Gastrocnemius medialis (tissue), 4 donors: ENCODE data around the gene COP1. TPM values are rescaled to one million over a fixed set of nuclear protein-coding genes. Genes with fewer than 3 reads are reported as not detected.

Experiments used
- ATAC-seq, 2 donors: fragments of 150-250 bp; one replicate each; pipeline ENCODE4 v1.9.1; 2016
- DNase-seq, 2 donors: peaks; one replicate each; pipeline ENCODE4 v3.0.0-alpha.2; 2019
- H3K27ac ChIP-seq, 4 donors: fragments of 200-600 bp; sonication (generic); 1 replicate in 1 of 4; 2 replicates in 3 of 4; pipeline ENCODE4 v1.5.1; 2016 to 2018; ENCODE audit warnings: mild to moderate bottlenecking in 2 of 4, moderate library complexity in 1 of 4
- H3K27me3 ChIP-seq, 3 donors: fragments of 200-600 bp; sonication (generic) in 2 of 3; 1 replicate in 1 of 3; 2 replicates in 2 of 3; pipeline versions ENCODE4 v1.5.1 to v1.6.0; 2016 to 2019; ENCODE audit warnings: mild to moderate bottlenecking in 1 of 3, moderate library complexity in 1 of 3
- H3K36me3 ChIP-seq, 2 donors: fragments of 200-600 bp; sonication (generic) in 1 of 2; one replicate each; pipeline ENCODE4 v1.5.1; 2017 to 2018
- H3K4me1 ChIP-seq, 2 donors: fragments of 200-600 bp; sonication (generic) in 1 of 2; one replicate each; pipeline ENCODE4 v1.5.1; 2016 to 2017; ENCODE audit warnings: mild to moderate bottlenecking in 2 of 2
- H3K4me3 ChIP-seq, 4 donors: fragments of 200-600 bp; sonication (generic) in 3 of 4; 1 replicate in 1 of 4; 2 replicates in 3 of 4; pipeline ENCODE4 v1.5.1; 2016 to 2019; ENCODE audit warnings: mild to moderate bottlenecking in 2 of 4
- H3K9me3 ChIP-seq, 3 donors: fragments of 200-600 bp; sonication (generic) in 2 of 3; 1 replicate in 1 of 3; 2 replicates in 2 of 3; pipeline ENCODE4 v1.5.1; 2016 to 2019
- POLR2A ChIP-seq, 2 donors: fragments of 450-650 bp; IDR thresholded peaks; one replicate each; pipeline ENCODE4 v1.6.1; 2017; ENCODE audit warnings: antibody characterized with exemption in 2 of 2, mild to moderate bottlenecking in 2 of 2, moderate library complexity in 2 of 2
- in situ Hi-C, 4 donors: fragments of 200-750 bp; cut with MboI; loops; one replicate each; pipeline versions ENCODE4 v1.15.0 to v1.8.0; 2017; ENCODE audit warnings: low sequenced_read_pairs in 4 of 4
- intact Hi-C: fragments of 100-400 bp; cut with DNase I; formaldehyde crosslinking; loops from one replicate; pipeline ENCODE4 v1.15.1; 2023; ENCODE audit warnings: low total_unique reads
- total RNA-seq, 4 donors: library from RNA; depleted of rRNA; stranded (reverse); fragments of >200 nt; gene quantifications; one replicate each; pipeline versions ENCODE4 v1.1.0 to v1.2.3, GENCODE V29; 2016
- TF ChIP-seq, protein P1 (sequence below), 5 experiments: fragments of 450-650 bp in 3 of 5; fragments of 200-600 bp in 2 of 5; sonication (generic) in 2 of 5; IDR thresholded peaks in 4 of 5; conservative IDR thresholded peaks in 1 of 5; 1 replicate in 4 of 5; 2 replicates in 1 of 5; pipeline ENCODE4 v1.5.1; 2016 to 2019; ENCODE audit warnings: antibody characterized with exemption in 5 of 5, mild to moderate bottlenecking in 3 of 5, moderate library complexity in 3 of 5

COP1 gene
- total RNA-seq, 4 donors from 2014 or later: 19.6 to 29.7 (median 25.3) TPM

DNA sequence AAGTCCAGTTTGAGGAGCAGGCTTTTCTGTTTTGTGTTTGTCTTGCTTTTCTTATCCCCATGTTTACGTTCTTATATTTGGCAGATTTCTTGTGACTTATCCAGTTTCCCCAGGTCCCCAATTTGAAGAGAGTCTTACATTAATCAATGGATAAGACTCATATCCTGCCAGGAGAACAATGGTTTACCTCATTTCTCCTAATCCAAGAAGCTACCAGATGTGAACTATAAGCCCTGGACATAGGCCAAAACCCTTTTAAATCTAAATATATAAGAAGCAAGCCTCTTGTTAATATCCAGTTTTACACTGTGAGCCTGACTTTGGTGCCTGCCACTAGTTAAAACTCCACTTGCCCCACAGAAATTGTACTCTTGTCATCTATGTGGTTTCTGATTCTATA lies 15.1 kb upstream of the COP1 start:
- no peak overlapping the region for H3K27ac ChIP-seq
- H3K9me3 ChIP-seq: no peaks in the 10 kb centered on the region
- intact Hi-C loops: no loop called here
- H3K4me1 ChIP-seq: no peaks in the 10 kb centered on the region
- no peaks in the 10 kb centered on the region for H3K36me3 ChIP-seq
- no peaks in the 10 kb centered on the region for H3K27me3 ChIP-seq
- in situ Hi-C loops: no loop called here
- DNase-seq: no peak
- TF ChIP-seq POLR2A (IDR thresholded peaks at IDR 0.05): no peak
- TF ChIP-seq, protein P1, sequence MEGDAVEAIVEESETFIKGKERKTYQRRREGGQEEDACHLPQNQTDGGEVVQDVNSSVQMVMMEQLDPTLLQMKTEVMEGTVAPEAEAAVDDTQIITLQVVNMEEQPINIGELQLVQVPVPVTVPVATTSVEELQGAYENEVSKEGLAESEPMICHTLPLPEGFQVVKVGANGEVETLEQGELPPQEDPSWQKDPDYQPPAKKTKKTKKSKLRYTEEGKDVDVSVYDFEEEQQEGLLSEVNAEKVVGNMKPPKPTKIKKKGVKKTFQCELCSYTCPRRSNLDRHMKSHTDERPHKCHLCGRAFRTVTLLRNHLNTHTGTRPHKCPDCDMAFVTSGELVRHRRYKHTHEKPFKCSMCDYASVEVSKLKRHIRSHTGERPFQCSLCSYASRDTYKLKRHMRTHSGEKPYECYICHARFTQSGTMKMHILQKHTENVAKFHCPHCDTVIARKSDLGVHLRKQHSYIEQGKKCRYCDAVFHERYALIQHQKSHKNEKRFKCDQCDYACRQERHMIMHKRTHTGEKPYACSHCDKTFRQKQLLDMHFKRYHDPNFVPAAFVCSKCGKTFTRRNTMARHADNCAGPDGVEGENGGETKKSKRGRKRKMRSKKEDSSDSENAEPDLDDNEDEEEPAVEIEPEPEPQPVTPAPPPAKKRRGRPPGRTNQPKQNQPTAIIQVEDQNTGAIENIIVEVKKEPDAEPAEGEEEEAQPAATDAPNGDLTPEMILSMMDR (IDR thresholded peaks at IDR 0.05 in 4 of 5, conservative IDR thresholded peaks at IDR 0.05 in 1 of 5): no peak
- no peak overlapping the region for H3K4me3 ChIP-seq
- ATAC-seq: no peak

DNA sequence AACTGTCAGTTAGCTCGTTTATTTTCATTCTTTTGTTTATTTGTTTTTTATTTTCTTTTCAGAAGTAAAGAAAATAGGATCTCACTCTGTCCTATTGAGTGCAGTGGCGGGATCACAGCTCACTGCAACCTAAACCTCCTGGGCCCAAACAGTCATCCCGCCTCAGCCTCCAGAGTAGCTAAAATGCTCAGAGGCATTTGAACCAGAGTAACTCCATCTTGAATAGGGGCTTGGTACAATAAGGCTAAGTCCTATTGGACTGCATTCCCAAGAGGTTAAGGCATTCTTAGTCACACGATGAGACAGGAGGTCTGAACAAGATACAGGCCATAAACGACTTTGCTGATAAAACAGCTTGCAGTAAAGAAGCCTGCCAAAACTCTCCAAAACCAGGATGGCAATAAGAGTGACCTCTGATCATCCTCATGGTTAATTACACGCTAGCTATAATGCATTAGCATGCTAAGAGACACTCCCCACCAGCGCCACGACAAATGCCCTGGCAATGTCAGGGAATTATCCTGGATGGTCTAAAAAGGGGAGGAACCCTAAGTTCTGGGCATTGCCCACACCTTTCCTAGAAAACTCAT lies 13.1 kb upstream of the COP1 start:
- no peaks in the 10 kb centered on the region for H3K9me3 ChIP-seq
- H3K27ac ChIP-seq: no peak overlapping the region
- DNase-seq (no peak), ATAC-seq (no peak)
- H3K4me1 ChIP-seq: no peaks in the 10 kb centered on the region
- no peak for TF ChIP-seq POLR2A (IDR thresholded peaks at IDR 0.05)
- TF ChIP-seq, protein P1 (IDR thresholded peaks at IDR 0.05 in 4 of 5, conservative IDR thresholded peaks at IDR 0.05 in 1 of 5): no peak
- H3K4me3 ChIP-seq: no peak overlapping the region
- H3K27me3 ChIP-seq: no peaks in the 10 kb centered on the region
- H3K36me3 ChIP-seq: no peaks in the 10 kb centered on the region
- intact Hi-C loops (no loop called here), in situ Hi-C loops (no loop called here)

DNA sequence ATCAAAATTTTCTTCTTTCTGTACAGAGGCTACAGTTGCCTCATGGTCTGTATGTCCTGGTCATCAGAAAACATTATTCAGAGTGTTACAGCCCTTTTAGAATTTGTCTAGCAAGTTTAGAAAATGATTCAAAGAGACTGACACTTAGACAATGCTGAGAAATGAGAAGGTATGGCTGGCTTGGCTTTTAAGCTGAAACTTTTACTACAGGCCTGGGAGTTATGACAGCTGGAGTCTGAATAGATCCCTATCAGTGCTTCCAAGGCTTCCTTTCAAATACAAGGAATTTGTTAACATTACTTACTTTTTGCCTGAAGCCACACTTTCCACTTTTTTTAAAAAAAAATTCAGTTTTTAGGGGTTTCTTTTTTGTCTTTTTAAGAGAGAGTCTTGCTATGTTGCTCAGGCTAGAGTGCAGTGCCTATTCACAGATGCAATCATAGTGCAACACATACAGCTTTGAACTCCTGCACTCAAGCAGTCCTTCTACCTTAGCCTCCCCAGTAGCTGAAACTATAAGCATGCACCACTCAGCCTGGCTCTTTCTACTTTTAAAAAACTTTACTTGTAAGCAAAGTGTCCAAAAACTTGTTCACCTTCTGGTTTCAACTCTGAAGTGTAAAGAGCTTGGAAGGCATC lies 10.5 kb upstream of the COP1 start:
- TF ChIP-seq POLR2A (IDR thresholded peaks at IDR 0.05): no peak
- TF ChIP-seq, protein P1 (IDR thresholded peaks at IDR 0.05 in 4 of 5, conservative IDR thresholded peaks at IDR 0.05 in 1 of 5): no peak
- Histone ChIP-seq H3K27ac (no peak overlapping the region), H3K27me3 (no peaks in the 10 kb centered on the region), H3K4me3 (no peak overlapping the region), H3K36me3 (no peaks in the 10 kb centered on the region), H3K9me3 (no peaks in the 10 kb centered on the region), H3K4me1 (no peaks in the 10 kb centered on the region)
- DNase-seq (no peak), ATAC-seq (no peak)
- in situ Hi-C loops: no loop called here
- intact Hi-C loops: no loop called here

DNA sequence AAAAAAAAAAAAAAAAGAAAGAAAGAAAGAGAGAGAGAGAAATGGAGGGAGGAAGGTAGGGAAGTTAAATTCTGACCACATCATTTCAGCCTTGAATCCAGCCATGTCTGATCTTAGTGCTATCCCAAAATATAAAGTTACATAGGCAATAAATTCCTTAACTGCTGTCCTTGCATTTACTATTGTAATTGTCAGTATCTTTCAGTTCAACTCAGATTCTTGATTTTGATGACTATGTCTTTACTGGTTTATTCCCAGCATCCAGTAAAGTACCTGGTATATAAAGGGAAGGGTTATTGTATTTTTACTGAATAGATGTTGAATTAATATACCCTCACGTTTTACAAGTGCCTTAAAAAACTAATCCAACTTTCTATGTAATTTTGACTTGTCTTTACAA lies 8.9 kb upstream of the COP1 start:
- in situ Hi-C loops (no loop called here), intact Hi-C loops (no loop called here)
- no peak overlapping the region for H3K27ac ChIP-seq
- no peaks in the 10 kb centered on the region for H3K4me1 ChIP-seq
- H3K36me3 ChIP-seq: no peaks in the 10 kb centered on the region
- no peaks in the 10 kb centered on the region for H3K27me3 ChIP-seq
- DNase-seq (no peak), ATAC-seq (no peak)
- TF ChIP-seq POLR2A (IDR thresholded peaks at IDR 0.05): no peak
- TF ChIP-seq, protein P1 (IDR thresholded peaks at IDR 0.05 in 4 of 5, conservative IDR thresholded peaks at IDR 0.05 in 1 of 5): no peak
- H3K4me3 ChIP-seq: no peak overlapping the region
- H3K9me3 ChIP-seq: no peaks in the 10 kb centered on the region
